Nephron (organoid): Measurements from ENCODE around the gene BCL2L15.

Experiments
- H3K27ac Mint-ChIP-seq, 3 experiments: 2 replicates each; pipeline ENCODE4 v1.8.0; 2020; ENCODE audit warnings: mixed read lengths in 3 of 3, mild to moderate bottlenecking in 2 of 3, moderate library complexity in 1 of 3
- H3K27me3 Mint-ChIP-seq: 2 replicates; pipeline ENCODE4 v1.8.0; 2021; ENCODE audit warnings: low read depth, mild to moderate bottlenecking, moderate library complexity, mixed read lengths
- H3K36me3 Mint-ChIP-seq: 2 replicates; pipeline ENCODE4 v1.8.0; 2020; ENCODE audit warnings: low read depth, mixed read lengths
- H3K4me1 Mint-ChIP-seq: 2 replicates; pipeline ENCODE4 v1.8.0; 2020; ENCODE audit warnings: mixed read lengths
- H3K4me3 Mint-ChIP-seq, 3 experiments: 2 replicates each; pipeline ENCODE4 v1.8.0; 2020; ENCODE audit warnings: mild to moderate bottlenecking in 3 of 3, mixed read lengths in 3 of 3, moderate library complexity in 2 of 3
- H3K9me3 Mint-ChIP-seq: 2 replicates; pipeline ENCODE4 v1.8.0; 2020; ENCODE audit warnings: mixed read lengths
- TF ChIP-seq, protein P1 (sequence below), 3 experiments: fragments of 200-600 bp; sonication (generic); IDR thresholded peaks; one replicate each; pipeline ENCODE4 v1.5.0; 2021; ENCODE audit warnings: antibody characterized with exemption in 3 of 3; ENCODE audit not compliant: unreplicated experiment in 3 of 3

Gene BCL2L15

DNA sequence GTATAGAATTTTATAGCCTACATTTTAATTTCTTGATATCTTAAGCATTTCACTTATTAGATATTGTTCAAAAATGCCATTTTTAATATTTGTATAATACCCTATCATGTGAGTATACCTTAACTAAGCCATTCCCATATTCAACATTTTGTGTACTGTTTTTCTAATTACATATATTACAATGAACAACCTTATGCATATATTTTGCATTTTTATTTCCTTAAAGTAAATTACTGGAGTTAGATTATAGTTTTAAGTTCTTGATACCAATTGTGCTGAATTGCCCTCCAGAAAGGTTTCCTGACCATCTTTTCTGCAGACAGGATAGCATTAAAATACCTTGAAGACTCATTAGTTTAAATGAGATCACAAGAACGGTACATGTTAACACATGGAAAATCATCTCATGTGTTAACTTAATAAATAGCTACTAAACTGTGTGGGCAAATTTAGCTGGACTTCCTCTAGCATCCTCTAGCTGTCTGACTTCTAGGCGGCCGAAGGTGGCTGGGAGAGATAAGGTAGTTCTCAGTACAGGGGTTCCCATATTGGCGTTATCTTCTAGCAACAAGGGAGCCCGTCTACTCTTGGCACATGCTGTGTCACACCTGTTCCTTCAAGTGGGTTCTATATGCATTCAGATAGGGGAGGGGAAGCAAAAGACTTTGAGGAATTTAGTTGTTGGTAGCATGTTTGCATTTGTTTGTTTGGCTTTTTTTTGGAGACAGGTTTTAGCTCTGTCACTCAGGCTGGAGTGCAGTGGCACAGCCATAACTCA is 26.7 kb upstream of the BCL2L15 start:
- TF ChIP-seq, protein P1, sequence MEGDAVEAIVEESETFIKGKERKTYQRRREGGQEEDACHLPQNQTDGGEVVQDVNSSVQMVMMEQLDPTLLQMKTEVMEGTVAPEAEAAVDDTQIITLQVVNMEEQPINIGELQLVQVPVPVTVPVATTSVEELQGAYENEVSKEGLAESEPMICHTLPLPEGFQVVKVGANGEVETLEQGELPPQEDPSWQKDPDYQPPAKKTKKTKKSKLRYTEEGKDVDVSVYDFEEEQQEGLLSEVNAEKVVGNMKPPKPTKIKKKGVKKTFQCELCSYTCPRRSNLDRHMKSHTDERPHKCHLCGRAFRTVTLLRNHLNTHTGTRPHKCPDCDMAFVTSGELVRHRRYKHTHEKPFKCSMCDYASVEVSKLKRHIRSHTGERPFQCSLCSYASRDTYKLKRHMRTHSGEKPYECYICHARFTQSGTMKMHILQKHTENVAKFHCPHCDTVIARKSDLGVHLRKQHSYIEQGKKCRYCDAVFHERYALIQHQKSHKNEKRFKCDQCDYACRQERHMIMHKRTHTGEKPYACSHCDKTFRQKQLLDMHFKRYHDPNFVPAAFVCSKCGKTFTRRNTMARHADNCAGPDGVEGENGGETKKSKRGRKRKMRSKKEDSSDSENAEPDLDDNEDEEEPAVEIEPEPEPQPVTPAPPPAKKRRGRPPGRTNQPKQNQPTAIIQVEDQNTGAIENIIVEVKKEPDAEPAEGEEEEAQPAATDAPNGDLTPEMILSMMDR (IDR thresholded peaks at IDR 0.05; ENCODE audit: unreplicated experiment in 3 of 3): no peak
- peaks cover 5% of the 10 kb centered on the region for H3K36me3 Mint-ChIP-seq
- no peak overlapping the region for H3K27ac Mint-ChIP-seq
- H3K27me3 Mint-ChIP-seq: no peaks in the 10 kb centered on the region
- no peaks in the 10 kb centered on the region for H3K9me3 Mint-ChIP-seq
- H3K4me3 Mint-ChIP-seq: no peak overlapping the region
- peaks cover 16% of the 10 kb centered on the region for H3K4me1 Mint-ChIP-seq

GRCh38 chr1:113913312-113913668 is 25.9 kb upstream of the BCL2L15 start:
- TF ChIP-seq, protein P1 (IDR thresholded peaks at IDR 0.05; ENCODE audit: unreplicated experiment in 3 of 3): no peak
- Mint-ChIP-seq H3K9me3 (no peaks in the 10 kb centered on the region), H3K4me3 (peak overlapping the region in 2 of 3 experiments; percentile 53 to 58), H3K27ac (peak overlapping the region; percentile 33 to 81 (median 80)), H3K27me3 (no peaks in the 10 kb centered on the region), H3K36me3 (peaks cover 10% of the 10 kb centered on the region), H3K4me1 (peaks cover 16% of the 10 kb centered on the region)

DNA sequence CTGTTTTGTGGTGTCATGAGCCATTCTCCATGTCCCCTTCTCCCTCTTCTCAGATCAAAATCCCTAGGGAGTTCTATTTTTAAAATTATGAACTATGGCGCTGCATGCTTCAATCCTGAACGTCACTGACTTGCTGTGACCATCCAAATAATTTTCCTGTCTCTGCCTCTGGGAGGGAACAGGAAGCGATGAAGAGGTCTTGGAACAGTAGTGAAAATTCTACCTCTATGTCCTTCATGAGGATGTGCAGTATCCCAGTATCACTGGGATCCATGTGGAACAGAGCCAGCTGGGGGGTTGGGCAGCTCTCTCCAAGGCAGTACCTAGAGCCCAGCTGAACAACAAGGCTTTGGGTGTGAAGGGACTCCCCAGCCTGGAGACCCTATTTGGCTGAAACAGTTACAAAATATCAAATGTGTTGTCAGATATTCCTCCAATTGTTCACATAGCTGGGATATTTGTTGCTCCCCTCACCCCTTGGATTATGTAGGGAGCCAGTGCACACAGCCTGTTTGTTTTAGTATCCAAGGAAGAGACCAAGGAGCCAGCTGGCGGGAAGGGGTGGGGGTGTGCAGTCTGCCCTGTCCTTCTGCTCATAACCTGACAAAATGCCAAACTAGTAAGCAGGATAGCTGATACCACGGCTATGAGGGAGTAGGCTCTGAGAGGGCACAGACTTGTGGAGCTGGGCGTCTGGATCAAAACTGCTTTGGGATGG is 25.4 kb upstream of the BCL2L15 start:
- TF ChIP-seq, protein P1 (IDR thresholded peaks at IDR 0.05; ENCODE audit: unreplicated experiment in 3 of 3): no peak
- peak overlapping the region in 2 of 3 experiments; percentile 53 to 58 for H3K4me3 Mint-ChIP-seq

GRCh38 chr1:113905435-113905861 is 18.1 kb upstream of the BCL2L15 start:
- Mint-ChIP-seq H3K27ac (peak overlapping the region; percentile 85 to 96 (median 91)), H3K4me3 (peak overlapping the region; percentile 88 to 92 (median 91))

More for the DNA sequence above, 25.4 kb upstream of the BCL2L15 start:
- H3K9me3 Mint-ChIP-seq: no peaks in the 10 kb centered on the region
- peaks cover 10% of the 10 kb centered on the region for H3K36me3 Mint-ChIP-seq
- no peaks in the 10 kb centered on the region for H3K27me3 Mint-ChIP-seq
- peaks cover 16% of the 10 kb centered on the region for H3K4me1 Mint-ChIP-seq
- peak overlapping the region; percentile 33 to 81 (median 80) for H3K27ac Mint-ChIP-seq

DNA sequence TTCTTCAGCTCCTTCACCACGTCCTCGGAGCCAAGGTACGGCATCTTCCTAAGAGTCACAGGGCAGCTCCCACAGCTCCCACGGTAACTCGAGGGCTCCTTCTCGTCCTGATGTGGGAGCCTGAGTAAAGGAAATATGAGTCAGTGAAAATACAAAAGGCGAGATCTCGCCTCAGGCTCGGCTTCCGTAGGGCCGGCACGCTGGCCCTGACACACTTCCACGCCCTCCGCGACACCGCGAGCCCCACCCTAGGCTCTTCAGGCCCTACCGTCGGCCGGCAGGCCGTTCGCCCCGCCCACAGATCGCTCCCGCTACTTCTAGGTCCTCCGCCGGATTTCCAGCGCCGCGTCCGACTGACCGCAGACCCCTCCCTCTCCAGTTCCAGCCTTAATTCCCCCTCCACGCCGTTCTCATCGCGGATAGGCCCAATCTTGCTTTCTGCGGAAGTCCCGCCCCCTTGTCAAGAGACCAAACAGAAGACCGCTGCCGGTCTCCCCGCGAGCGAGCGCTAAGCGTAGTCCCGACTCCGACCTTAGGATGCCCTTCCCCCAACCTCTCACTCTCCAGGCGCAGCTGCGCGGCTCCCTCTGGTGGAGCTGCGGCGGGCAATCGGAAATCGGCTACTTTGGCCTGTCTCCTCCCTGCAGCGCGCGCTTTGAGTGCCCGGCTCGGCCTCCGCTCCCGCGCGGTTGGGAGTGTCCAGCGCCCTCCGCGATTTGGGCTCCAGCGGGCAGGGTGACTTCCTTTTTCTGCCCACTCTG is 17.5 kb upstream of the BCL2L15 start, which contains the start of the genes AP4B1 and DCLRE1B:
Gene AP4B1, minus strand, starts transcription at position 126 of the 761 bp plus-strand sequence. Its CDS starts 82 bp downstream, at position 44.
Gene DCLRE1B, plus strand, starts transcription at position 653 of the 761 bp plus-strand sequence. CDS start 261 bp downstream, outside the sequence.
- Mint-ChIP-seq H3K27me3 (no peaks in the 10 kb centered on the region), H3K4me1 (peaks cover 11% of the 10 kb centered on the region), H3K36me3 (peaks cover 14% of the 10 kb centered on the region), H3K9me3 (no peaks in the 10 kb centered on the region), H3K27ac (peak within 1 kb of the TSS; percentile 85 to 96 (median 94)), H3K4me3 (peak within 1 kb of the TSS; percentile 88 to 92 (median 91))
- TF ChIP-seq, protein P1 (IDR thresholded peaks at IDR 0.05; ENCODE audit: unreplicated experiment in 3 of 3): peak; percentile 18 to 52 (median 29)

More at GRCh38 chr1:113905435-113905861, 18.1 kb upstream of the BCL2L15 start:
- TF ChIP-seq, protein P1 (IDR thresholded peaks at IDR 0.05; ENCODE audit: unreplicated experiment in 3 of 3): no peak
- Mint-ChIP-seq H3K27me3 (no peaks in the 10 kb centered on the region), H3K9me3 (no peaks in the 10 kb centered on the region), H3K4me1 (peaks cover 11% of the 10 kb centered on the region), H3K36me3 (peaks cover 14% of the 10 kb centered on the region)
